HEK293 (cell line): ENCODE results near the gene TXN2.

Experiments
- CTCF ChIA-PET: fragments of 350-600 bp; formaldehyde crosslinking; extraction: SDS; loops from one replicate; lab custom pipeline; 2021; ENCODE audit warnings: antibody characterized with exemption; lab: Yijun Ruan, JAX
- POLR2A ChIA-PET: fragments of 300-600 bp; formaldehyde crosslinking; extraction: SDS; loops from one replicate; lab custom pipeline; 2020; ENCODE audit warnings: antibody characterized with exemption, inconsistent platforms; lab: Yijun Ruan, JAX
- H3K27ac ChIP-seq: fragments of 200-500 bp; sonication (Bioruptor generic); 2 replicates; pipeline ENCODE4 v1.5.1; 2014; ENCODE audit warnings: low read depth, low read length, control low read depth, inconsistent platforms; ENCODE audit errors: extremely low read depth
- H3K36me3 ChIP-seq, 2 experiments: fragments of 200-500 bp in 1 of 2; sonication (Bioruptor generic) in 1 of 2; 1 replicate in 1 of 2; 2 replicates in 1 of 2; pipeline ENCODE4 v1.5.1; 2014 to 2017; ENCODE audit warnings: inconsistent platforms in 2 of 2, low read length in 2 of 2; ENCODE audit not compliant: control insufficient read depth in 2 of 2, insufficient read depth in 1 of 2
- H3K4me1 ChIP-seq: fragments of 200-500 bp; sonication (Bioruptor generic); 2 replicates; pipeline ENCODE4 v1.5.1; 2014; ENCODE audit warnings: mild to moderate bottlenecking, low read length, inconsistent platforms; ENCODE audit not compliant: control insufficient read depth, insufficient read depth
- H3K4me3 ChIP-seq: 2 replicates; pipeline ENCODE4 v1.5.1; 2011; ENCODE audit warnings: low read depth, mild to moderate bottlenecking, control low read depth, low read length, moderate library complexity
- H3K9me3 ChIP-seq: fragments of 200-500 bp; sonication (Bioruptor generic); 2 replicates; pipeline ENCODE4 v1.5.1; 2014; ENCODE audit warnings: low read depth, low read length, inconsistent platforms; ENCODE audit not compliant: control insufficient read depth, insufficient read depth
- CTCF ChIP-seq: fragments of 450-650 bp; formaldehyde crosslinking; IDR thresholded peaks from 2 replicates; pipeline ENCODE4 v1.5.1; 2016; ENCODE audit warnings: missing biosample characterization, missing genetic modification characterization
- INSM2 ChIP-seq: fragments of 450-650 bp; formaldehyde crosslinking; IDR thresholded peaks from 2 replicates; pipeline ENCODE4 v1.5.1; 2016; ENCODE audit warnings: missing biosample characterization, missing genetic modification characterization
- KLF1 ChIP-seq: fragments of 450-650 bp; formaldehyde crosslinking; IDR thresholded peaks from 2 replicates; pipeline ENCODE4 v1.5.1; 2016; ENCODE audit warnings: missing biosample characterization, missing genetic modification characterization
- KLF16 ChIP-seq: fragments of 450-650 bp; formaldehyde crosslinking; IDR thresholded peaks from 2 replicates; pipeline ENCODE4 v1.5.1; 2017; ENCODE audit warnings: missing biosample characterization, missing genetic modification characterization
- OVOL3 ChIP-seq: fragments of 450-650 bp; formaldehyde crosslinking; IDR thresholded peaks from 2 replicates; pipeline ENCODE4 v1.5.1; 2016; ENCODE audit warnings: missing biosample characterization, missing genetic modification characterization
- PRDM1 ChIP-seq: fragments of 450-650 bp; formaldehyde crosslinking; IDR thresholded peaks from 2 replicates; pipeline ENCODE4; 2016; ENCODE audit warnings: missing biosample characterization, missing genetic modification characterization
- SCRT2 ChIP-seq: fragments of 450-650 bp; formaldehyde crosslinking; IDR thresholded peaks from 2 replicates; pipeline ENCODE4 v1.5.1; 2016; ENCODE audit warnings: missing biosample characterization, missing genetic modification characterization
- SETDB1 ChIP-seq: IDR thresholded peaks from one replicate; pipeline ENCODE4 v1.6.1; 2017; ENCODE audit warnings: mild to moderate bottlenecking, low read length, moderate library complexity, mixed read lengths; ENCODE audit not compliant: insufficient read length
- SP2 ChIP-seq: fragments of 450-650 bp; formaldehyde crosslinking; IDR thresholded peaks from 2 replicates; pipeline ENCODE4 v1.5.1; 2016; ENCODE audit warnings: missing biosample characterization, missing genetic modification characterization
- TRIM28 ChIP-seq: IDR thresholded peaks from 2 replicates; pipeline ENCODE4 v1.6.1; 2011; ENCODE audit warnings: low read length, control low read depth, borderline replicate concordance
- ZBTB11 ChIP-seq: fragments of 450-650 bp; formaldehyde crosslinking; conservative IDR thresholded peaks from 2 replicates; pipeline ENCODE4 v1.5.1; 2016; ENCODE audit warnings: low read depth, missing biosample characterization, missing genetic modification characterization
- ZNF350 ChIP-seq: fragments of 450-650 bp; formaldehyde crosslinking; IDR thresholded peaks from 2 replicates; pipeline ENCODE4 v1.5.0; 2017; ENCODE audit warnings: missing biosample characterization, mild to moderate bottlenecking, missing genetic modification characterization
- ZNF391 ChIP-seq: fragments of 450-650 bp; formaldehyde crosslinking; IDR thresholded peaks from 2 replicates; pipeline ENCODE4 v1.5.1; 2016; ENCODE audit warnings: low read depth, missing biosample characterization, missing genetic modification characterization, borderline replicate concordance
- ZNF394 ChIP-seq: fragments of 450-650 bp; formaldehyde crosslinking; IDR thresholded peaks from 2 replicates; pipeline ENCODE4 v1.5.1; 2016; ENCODE audit warnings: missing biosample characterization, missing genetic modification characterization, mild to moderate bottlenecking, moderate library complexity, borderline replicate concordance
- ZNF544 ChIP-seq: fragments of 450-650 bp; formaldehyde crosslinking; IDR thresholded peaks from 2 replicates; pipeline ENCODE4 v1.5.0; 2017; ENCODE audit warnings: missing biosample characterization, missing genetic modification characterization
- ZNF558 ChIP-seq: fragments of 450-650 bp; formaldehyde crosslinking; IDR thresholded peaks from 2 replicates; pipeline ENCODE4 v1.5.1; 2016; ENCODE audit warnings: missing biosample characterization, missing genetic modification characterization
- ZNF654 ChIP-seq: fragments of 450-650 bp; formaldehyde crosslinking; IDR thresholded peaks from 2 replicates; pipeline ENCODE4 v1.5.1; 2016; ENCODE audit warnings: low read depth, missing biosample characterization, missing genetic modification characterization
- ZNF670 ChIP-seq: fragments of 450-650 bp; formaldehyde crosslinking; IDR thresholded peaks from 2 replicates; pipeline ENCODE4 v1.5.1; 2016; ENCODE audit warnings: missing biosample characterization, missing genetic modification characterization, low read depth
- ZNF76 ChIP-seq: fragments of 450-650 bp; formaldehyde crosslinking; IDR thresholded peaks from 2 replicates; pipeline ENCODE4; 2016; ENCODE audit warnings: low read depth, missing biosample characterization, missing genetic modification characterization, borderline replicate concordance
- TF ChIP-seq, protein P1 (sequence below): fragments of 450-650 bp; formaldehyde crosslinking; IDR thresholded peaks from 2 replicates; pipeline ENCODE4 v1.5.1; 2016; ENCODE audit warnings: missing biosample characterization, missing genetic modification characterization

The TXN2 gene

GRCh38 chr22:36491155-36491554 is 9.7 kb upstream of the TXN2 start:
- CTCF ChIA-PET = interaction anchor here (0.6 kb wide), 1 partner anchor 190 kb away, joined by 3 read pairs; no protein-coding TSS in a partner anchor
- TF ChIP-seq ZNF391 (tag by site-specific recombination) (no peak), KLF1 (tag by site-specific recombination) (peak; percentile 62)
- POLR2A ChIA-PET = interaction anchor here (1.3 to 4.1 kb wide), 2 partner anchors 10 to 20 kb away, joined by 3 to 17 read pairs; partner anchors contain the start of gene TXN2
- peaks cover 36 to 95% of the 10 kb centered on the region in 2 experiments for H3K36me3 ChIP-seq
- H3K4me3 ChIP-seq = no peak overlapping the region
- H3K27ac ChIP-seq = no peak overlapping the region
- no peaks in the 10 kb centered on the region for H3K9me3 ChIP-seq
- H3K4me1 ChIP-seq = no peaks in the 10 kb centered on the region

DNA sequence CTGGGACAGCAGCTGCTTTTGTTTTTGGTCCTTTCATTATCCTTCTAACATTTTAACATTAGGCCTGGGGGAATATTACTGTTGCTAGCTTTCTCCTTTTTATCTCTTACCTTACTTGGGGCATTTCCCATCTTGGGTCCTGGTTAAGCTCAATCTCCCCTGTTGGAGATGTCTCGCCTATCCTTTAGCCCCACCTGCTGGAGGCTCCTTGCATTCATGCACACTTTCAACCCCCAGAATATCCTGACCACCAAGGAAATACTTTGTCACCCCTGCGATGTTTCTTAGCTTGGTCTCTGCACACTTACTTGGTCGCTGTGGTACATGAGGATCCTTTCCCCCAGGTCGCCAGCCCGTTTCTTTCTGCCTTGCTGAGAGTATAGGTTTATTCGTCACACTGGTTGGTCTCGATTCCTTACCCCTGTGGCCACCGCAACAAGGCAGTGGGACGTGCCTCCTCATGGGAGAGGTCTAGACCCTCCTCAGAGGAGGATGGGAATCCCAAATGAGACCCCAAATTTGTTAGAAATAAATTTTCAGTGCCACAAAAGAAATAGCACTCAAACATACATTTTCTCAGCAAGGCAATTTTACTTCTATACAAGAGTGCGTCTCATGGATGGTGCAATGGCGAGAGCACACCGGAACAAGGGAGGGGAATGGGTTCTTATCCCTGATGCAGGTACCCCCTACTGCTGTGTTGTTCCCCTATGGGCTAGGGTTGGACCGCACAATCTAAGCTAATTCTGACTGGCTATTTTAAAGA is 5.4 kb upstream of the TXN2 start:
- TF ChIP-seq INSM2 (tag by site-specific recombination) = no peak
- TF ChIP-seq PRDM1 (tag by site-specific recombination) = peak; percentile 37; the same call in 1 of the 2 replicates
- TF ChIP-seq CTCF (tag by site-specific recombination) = peak; percentile 79
- TF ChIP-seq ZNF654 (tag by site-specific recombination) = peak; percentile 88
- no peak for TF ChIP-seq SP2 (tag by site-specific recombination)
- TF ChIP-seq SETDB1 = peak; percentile 21
- ChIA-PET POLR2A (interaction anchor here (1.3 kb wide), 1 partner anchor 248 kb away, joined by 4 read pairs; the partner anchor contains the start of gene APOL2), CTCF (interaction anchor here (0.6 to 5.0 kb wide), 54 partner anchors 9 to 626 kb away, joined by 3 to 45 read pairs (median 4); partner anchors contain the start of genes APOL2 and FOXRED2)
- Histone ChIP-seq H3K4me3 (no peak overlapping the region), H3K4me1 (no peaks in the 10 kb centered on the region; the same call in 1 of the 2 replicates), H3K27ac (no peak overlapping the region), H3K36me3 (peaks cover 32 to 56% of the 10 kb centered on the region in 2 experiments), H3K9me3 (no peaks in the 10 kb centered on the region)

- Histone ChIP-seq H3K4me3 (peak overlapping the region; percentile 49), H3K27ac (peak overlapping the region; percentile 95), H3K4me1 (no peaks in the 10 kb centered on the region; the same call in 1 of the 2 replicates), H3K9me3 (no peaks in the 10 kb centered on the region), H3K36me3 (peaks cover 27 to 43% of the 10 kb centered on the region in 2 experiments)
- ChIA-PET CTCF (no interaction called here), POLR2A (interaction anchor here (0.6 to 2.2 kb wide), 11 partner anchors 10 to 295 kb away, joined by 3 to 28 read pairs (median 8); partner anchors contain the start of genes APOL2, FOXRED2, IFT27 and MYH9)
- TF ChIP-seq ZNF558 (0 out of 2 replicates have a peak, but pooled peaks have one; percentile 27), ZNF394 (peak; percentile 46; the same call in 1 of the 2 replicates), OVOL3 (peak; percentile 74; the same call in 1 of the 2 replicates), TRIM28 (no peak), ZNF544 (tag by site-specific recombination) (no peak), ZNF350 (tag by site-specific recombination) (no peak), ZNF76 (tag by site-specific recombination) (peak; percentile 91), KLF16 (peak; percentile 88), ZBTB11 (tag by site-specific recombination) (peak; percentile 99), ZNF670 (0 out of 2 replicates have a peak, but pooled peaks have one; percentile 21), SCRT2 (tag by site-specific recombination) (peak; percentile 75)
- TF ChIP-seq, protein P1, sequence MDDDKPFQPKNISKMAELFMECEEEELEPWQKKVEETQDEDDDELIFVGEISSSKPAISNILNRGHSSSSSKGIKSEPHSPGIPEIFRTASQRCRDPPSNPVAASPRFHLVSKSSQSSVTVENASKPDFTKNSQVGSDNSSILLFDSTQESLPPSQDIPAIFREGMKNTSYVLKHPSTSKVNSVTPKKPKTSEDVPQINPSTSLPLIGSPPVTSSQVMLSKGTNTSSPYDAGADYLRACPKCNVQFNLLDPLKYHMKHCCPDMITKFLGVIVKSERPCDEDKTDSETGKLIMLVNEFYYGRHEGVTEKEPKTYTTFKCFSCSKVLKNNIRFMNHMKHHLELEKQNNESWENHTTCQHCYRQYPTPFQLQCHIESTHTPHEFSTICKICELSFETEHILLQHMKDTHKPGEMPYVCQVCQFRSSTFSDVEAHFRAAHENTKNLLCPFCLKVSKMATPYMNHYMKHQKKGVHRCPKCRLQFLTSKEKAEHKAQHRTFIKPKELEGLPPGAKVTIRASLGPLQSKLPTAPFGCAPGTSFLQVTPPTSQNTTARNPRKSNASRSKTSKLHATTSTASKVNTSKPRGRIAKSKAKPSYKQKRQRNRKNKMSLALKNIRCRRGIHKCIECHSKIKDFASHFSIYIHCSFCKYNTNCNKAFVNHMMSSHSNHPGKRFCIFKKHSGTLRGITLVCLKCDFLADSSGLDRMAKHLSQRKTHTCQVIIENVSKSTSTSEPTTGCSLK (tag by site-specific recombination) = no peak
These were observed 473 bp downstream of the TXN2 start for GRCh38 chr22:36480941-36481392.
